Bone marrow (tissue), 2 donors: ENCODE measurements around the gene TMEM108.

Experiments used
- DNase-seq, 2 donors: peaks; one replicate each; lab custom pipeline; 2025; lab: John Stamatoyannopoulos, UW

Gene TMEM108

DNA sequence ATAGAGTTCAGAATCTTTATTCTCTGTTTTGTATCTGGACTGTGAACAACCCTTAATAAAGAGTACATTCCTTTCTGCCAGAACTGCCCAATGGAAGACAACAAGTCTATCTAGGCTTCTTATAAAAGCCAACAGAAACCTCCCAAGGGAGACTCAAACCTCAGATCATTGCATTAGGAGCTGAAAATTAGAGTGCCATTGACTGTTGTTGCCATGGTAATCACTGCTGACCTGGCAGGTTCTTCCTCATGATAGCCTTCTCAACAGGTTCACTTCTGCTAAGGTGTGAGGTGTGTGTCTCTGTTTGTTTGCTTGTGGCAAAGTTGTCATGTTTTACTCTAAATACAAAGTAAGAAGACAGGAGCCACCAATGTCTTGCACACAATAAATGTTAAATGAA, 79.2 kb downstream of the TMEM108 start:
- DNase-seq, result no peak

DNA sequence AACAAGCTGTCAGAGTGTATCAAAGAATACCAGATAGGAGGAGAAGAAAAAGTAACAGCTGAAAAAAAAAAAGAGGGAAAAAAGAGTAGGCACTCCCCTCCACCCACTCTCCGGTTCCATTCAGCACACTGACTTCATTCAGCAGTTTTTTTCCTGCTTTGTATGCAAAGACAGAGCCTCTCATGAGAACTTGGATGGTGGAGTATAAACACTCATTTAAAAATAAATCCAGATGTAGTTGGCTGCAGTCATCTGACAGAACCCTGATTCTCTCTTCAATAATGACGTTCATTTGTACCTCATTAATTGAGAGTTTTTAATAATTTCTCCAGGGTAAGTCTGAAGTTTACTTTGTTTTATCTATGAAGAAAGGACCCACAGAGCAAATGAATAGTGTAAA, 81.0 kb downstream of the TMEM108 start:
- DNase-seq, result no peak

DNA sequence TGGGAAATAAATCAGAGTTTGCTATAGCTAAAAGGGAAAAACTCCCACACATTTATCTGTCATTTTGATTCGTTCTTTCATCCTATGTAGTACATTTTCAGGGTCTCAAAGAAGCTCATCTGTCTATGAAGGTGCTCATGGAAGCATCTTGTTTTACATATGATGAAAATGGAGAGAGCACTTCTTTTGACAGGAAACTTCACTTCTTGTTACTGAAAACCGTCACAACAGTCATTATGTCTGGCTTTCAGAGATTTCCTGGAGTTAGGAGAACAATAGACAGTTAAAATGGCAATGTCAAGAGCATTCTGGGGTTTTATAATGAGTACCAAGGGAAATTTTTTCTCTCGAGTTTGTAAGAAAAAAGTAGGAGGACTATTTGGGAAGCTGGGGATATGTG, 83.3 kb downstream of the TMEM108 start:
- no peak for DNase-seq

DNA sequence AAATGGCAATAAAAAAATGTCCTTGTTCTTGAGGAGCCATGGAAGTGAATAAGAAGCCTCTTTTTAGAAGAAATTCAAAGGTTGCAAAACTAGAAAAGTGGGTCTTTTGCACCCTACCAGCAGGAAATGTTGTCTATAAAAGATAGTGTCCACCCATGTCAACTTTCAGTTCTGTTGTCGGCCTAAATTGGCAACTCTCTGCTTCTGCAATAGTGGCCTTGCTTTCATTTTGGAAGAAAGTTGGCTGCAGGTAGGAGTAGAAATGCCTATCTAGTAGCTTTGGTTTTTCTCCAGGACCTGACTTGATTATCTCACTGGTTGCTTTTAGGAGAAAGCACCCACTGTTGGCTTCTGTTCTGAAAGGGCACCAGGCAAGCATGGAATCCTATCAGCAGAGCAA, 85.4 kb downstream of the TMEM108 start:
- DNase-seq, result no peak

DNA sequence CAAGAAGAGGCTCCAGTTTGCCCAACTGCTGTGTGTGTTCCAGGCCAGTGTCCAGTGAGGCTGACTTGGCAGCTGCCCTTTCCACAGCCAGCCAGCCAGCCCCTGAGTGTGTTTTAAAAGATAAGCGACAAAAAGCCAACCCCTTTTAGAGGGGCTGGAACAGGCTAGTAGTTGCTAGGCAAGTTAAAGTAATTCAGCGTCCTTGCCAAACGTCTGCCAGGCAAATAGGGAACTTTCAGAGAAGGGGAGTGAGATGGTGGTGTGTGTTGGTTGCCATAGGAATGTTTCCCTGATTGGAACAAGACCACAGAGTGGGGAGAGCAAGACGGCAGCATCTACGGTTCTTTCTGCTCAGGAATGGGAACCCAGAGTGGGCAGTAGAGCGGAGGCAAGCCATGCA, 86.3 kb downstream of the TMEM108 start:
- DNase-seq, result no peak

DNA sequence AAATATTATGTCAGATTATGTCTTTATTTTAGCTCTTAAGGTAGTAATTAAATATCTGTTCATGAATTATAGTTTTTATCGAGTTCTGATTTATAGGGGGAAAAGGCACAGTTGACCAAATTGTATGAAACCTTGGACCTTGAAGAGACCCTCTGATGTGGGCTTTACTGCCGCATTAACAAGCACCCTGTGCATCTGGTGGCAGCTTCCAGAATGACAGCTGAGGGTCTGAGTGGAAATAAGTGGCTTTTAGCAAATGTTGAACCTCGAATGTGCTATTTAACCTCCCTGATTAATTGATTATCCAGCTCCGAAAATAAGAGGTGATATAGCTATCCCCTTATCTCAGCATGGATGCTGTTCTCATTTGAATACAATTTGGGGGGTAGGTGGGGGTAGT, 87.0 kb downstream of the TMEM108 start:
- DNase-seq, result no peak

DNA sequence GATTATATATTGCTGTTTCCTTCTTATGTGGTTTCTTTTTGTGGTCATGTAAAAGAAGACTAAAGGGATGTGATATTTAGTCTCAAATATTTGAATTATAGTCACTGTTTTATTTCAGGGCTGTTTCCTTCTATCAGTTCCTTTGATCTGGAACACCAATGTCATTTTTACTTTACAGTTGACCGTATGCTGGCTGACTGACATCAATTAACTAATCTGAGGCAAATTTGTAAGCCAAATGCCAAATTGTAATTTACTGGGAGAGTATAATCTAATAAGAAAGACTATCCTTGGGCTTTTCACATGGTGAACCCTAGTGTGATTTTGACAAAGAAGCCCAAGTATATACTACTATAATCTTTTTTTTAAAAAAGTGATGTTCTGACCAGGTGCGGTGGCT, 87.6 kb downstream of the TMEM108 start:
- no peak for DNase-seq

DNA sequence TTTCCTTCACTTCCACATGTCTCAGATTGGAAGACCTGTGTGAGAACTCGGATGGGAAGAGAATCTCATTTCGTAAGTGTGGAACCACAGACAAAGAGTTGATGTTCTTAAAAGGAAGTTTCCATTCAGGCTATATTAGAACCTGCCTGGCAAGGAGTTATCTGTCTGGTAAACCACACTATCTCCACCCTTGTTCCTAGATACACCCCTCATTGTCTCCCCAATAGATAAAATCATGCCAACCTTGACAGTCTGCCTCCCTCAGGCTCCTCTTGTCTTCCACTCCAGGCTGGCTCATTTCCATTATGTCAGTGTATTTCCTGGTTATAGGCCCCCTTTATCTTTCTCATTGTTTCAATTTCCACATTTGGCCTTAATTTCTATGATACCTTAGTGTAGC, 89.2 kb downstream of the TMEM108 start:
- no peak for DNase-seq

DNA sequence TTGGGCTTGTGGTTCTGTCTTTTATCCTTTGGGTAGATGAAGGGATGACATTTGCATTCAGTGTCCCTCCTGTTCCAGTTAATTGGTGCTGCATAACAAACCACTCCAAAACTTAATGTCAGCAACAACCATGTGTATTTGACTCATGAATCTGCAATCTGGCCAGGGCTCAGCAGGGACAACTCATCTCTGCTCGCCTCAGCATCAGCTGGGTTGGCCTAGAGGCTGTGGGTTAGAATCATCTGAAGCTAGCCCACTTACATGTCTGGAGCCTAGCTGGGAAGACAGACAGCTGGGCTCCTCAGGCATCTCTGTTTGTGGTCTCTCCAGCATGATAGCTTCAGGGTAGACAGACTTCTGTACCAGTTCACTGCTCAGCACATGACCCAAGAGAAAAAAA, 92.0 kb downstream of the TMEM108 start:
- DNase-seq, result no peak

DNA sequence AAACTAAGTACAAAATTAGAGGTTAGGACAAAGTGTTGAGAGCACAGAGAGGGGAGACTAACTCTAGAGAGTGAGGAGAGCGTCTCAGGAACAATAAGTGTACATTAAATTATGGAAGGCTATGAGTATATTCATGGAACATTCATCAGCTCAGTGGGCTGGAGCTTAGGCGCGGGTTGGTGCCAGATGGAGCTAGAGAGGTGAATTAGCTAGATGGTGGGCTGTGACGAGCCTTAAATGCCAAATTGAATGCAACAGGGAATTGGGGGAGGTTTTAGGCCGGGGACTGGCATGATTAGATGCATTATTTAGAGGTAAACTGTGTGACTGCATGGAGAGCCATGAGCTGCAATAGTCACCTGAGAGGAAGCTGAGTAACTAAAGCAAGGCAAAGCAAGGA, 97.1 kb downstream of the TMEM108 start:
- DNase-seq, result no peak

DNA sequence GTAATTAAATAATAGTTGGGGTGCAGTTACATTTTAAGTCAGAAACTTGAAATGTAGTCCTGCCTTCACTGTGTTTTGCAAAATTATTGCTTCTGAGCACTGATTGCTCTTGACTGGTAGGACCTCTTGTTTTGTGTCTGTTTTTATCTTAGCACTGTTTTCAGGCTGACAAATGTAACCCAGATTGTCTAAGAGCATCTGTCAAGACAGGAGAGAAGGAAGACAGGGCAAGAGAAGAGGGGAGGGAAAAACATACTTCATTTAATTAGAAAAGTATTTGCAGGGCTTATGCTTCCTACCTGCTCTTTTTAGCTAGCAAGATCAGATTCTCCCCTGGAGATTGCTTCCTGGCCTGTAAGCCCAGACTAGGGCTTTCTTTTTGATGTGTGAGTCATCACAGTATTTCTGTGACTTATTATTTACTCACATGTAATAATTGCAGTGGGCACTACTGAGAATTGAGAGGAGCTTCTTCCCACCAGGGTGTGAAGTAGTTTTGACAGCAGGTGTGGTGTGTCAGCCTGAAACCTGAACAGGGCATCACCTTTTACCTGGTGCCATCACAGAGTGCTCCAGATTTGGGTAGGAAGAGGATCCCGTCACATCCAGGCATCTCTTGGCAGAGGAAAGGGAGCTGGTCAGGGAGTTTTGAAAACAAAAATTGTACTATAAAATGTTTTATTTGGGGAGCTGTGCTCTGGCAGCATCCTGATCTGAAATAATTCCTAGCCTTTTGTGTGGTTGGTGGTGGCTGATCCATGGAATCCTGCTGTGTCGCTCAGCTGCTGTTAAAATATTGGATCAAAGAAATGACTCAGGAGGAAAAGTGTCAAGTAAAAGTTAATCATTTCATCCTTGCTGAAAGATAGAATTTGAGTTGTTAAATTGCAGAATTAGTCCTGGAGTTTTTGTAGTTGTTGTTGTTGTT, 98.2 kb downstream of the TMEM108 start:
- no peak for DNase-seq

DNA sequence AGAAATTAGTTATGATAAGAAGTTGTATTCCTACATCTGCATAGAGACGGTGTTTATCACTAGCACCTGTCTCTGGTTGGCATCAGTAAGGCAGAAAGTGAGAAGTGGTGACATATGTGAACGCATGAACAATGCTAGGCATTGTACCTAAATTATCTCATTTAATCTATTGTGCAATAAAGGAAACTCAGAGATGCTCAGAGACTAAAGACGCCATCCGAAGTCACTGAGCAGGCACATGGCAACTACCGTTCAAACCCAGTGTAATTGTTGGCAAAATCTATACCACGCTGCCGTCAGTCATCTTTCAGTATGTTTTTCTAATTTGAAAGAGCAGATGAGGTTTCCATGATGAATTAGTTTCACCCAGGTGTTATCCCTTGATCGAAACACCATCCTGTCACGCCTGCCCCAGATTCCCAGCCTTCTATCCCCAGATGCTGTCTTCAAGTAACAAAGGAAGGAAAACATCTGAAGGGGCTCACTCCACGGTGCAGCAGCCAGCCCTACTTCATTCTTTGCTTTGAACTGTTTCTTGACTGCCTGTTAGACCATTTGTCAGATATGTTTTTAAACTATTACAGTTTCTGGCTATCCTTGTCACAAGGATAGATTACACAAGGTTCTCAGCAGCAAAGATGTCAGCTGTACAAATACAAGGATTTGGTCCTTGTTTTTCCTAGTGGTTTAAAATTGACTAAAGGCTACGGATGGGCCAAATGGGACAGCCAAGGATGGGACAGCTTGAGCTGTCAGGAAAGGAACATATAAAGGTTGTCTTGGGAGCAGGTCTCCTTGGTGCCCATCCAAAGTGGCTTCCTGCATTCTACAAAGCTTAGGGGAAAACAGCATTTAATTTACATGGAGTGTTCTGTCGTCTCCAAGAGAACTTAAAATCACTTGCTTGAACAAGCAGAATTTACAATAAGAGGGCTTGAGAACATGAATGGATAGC, 99.1 kb downstream of the TMEM108 start:
- no peak for DNase-seq

DNA sequence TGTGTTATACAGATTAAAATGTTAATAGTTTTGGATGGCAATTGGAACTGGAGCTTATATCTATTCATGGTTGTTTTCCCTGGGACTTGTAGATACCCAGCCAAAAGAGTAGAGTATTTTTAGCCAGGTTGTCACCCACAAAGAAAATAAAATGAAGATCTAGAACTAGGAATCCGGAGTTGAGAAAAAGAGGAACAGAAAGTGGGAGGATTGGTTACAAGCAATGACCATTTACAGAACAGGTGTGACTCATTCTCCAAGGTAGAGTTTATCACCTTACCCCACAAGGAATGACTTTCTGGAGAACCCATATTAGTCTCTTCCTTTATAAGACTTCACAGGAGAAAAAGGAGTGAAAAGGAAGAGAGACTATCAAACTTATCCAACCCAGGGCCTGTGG, 99.8 kb downstream of the TMEM108 start:
- no peak for DNase-seq

DNA sequence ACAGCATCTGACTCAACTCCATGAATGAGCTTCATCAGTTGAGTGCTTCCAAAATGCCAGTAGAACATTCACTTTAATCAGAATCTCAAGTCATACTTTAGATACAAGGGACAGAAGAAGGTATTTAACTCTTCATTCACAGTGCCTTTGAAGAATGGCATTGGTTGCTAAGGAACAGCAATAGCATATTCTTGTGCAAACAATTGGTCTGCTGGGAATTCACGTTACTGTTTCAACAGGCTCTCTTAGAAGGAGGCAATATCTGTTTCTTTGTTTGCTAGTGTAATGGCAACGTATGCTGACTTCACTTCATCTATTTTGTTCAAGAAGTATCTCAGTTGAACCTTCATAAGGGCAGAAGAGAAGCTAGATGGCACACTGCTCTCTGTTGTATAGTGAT, 113.9 kb downstream of the TMEM108 start:
- no peak for DNase-seq

DNA sequence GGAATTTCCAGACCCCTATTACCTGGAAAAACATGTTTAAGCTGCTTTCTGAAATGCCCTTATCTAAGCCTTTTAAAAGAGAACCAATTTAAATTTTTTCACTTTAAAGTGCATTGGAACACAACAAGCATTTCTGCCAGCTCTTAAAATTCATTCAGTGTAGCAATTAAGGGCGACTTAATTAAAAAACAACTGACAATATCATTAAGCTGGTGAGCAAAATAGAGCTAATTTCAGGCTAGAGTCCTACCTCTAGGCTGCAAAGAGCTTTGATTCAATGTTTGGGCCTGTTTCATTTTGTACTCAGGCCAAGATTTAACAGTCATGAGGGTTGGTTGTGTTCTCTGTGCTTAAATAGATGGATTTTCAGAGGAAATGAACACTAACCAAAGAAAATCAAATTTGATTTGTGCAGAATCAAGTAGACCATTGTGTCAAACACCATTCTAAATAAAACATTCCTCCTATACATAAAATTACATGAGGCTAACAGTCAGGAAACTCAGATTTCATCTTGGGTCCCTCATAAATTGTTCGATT, 114.6 kb downstream of the TMEM108 start:
- DNase-seq, result no peak

DNA sequence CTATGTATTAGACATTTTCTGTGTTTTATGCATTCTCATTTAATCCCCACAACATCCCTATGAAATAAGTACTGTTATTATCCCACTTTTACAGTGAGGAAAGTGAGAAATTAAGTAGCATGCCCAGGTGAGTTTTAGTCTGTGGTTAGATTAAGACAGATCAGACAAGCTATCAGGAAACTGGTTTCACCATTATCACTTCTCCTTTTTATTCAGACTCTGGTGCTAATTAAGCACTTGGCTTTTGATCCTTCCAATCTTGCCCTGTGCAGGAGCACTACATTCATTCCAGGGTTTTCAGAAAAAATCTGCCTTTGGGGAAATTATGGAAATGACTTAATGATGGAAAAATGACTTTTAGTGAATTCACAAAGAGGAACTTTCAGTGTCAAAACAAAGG, 115.2 kb downstream of the TMEM108 start:
- no peak for DNase-seq

DNA sequence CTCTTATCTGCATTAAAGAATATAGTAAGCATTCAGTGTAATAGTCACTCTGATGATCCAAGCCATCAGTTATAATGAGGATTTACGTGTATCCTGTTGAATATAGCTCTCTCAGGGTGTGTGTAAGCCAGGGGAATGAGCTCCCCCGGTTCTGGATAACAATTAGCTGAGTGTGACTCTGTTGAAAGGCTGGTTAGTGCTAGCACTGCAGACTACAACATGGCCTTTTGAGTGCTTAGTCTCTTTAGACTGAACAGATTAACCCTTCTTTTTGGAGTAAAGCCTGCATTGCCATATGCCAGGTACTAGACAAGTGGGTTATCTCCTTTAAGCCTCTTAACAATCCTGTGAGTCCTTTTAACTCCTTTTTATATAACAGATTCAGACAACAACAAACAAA, 119.5 kb downstream of the TMEM108 start:
- DNase-seq, result no peak

DNA sequence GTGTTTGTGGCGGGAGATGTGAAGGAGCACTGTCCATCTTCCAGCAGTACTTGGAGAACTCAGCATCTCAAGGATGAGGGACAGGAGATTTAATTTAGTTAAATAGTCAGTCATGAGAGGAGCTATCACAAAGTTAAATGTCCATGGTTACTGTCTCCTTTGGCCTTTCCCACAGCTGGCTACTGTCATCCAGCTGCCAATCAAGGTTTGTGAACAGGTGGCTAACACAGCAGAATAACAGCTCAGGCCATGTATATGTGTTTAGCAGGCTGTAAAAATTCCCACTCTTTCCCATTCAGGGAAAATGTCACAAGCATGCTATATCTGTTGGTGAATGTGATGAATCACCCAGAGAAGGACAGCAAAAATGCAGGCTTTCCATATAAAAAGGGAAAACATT, 120.5 kb downstream of the TMEM108 start:
- DNase-seq, result no peak

DNA sequence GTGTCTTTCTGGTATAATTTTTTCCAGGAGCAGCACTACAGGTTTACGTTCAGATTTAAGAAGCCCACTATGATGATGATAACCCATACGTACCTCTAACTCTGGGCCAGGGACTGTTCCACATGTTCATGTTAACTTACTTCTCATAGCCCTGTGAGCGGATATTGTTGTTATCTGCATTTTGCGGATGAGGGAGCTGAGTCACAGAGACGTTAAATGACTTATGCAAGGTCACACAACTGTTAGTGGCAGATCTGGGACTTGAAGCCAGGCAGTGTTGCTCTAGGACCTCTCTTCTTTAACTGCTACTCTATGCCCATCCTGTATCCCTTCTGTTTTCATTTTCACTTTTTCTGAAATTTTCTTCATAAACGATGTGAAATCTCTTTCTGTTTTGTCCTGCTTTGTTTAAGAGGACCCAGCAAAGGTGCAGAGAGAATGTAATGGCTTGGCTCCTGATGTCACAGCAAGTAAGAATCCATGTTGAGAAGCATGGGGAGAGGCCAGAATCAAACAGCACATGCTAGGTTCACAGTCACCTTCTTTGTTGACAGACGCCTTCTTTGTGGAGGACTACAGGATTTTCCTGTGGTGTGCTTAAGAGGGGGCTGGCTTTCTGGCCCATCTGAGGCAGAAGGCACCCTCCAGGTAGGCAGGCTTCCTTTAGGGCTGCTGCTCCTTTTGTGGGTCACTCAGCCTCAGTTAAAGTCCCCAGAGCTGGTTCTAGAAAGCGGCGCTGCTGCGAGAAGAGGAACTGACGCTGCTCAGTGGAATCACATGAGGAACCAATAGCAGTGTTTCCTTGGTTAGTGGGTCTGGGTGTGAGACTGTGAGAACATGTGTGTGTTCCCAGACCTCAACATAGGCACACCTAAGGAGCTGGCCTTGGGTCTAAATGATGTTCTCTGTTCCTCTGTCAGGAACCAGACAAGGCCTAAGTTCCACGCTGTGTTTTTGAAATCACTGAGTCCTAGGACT, 121.6 kb downstream of the TMEM108 start:
- no peak for DNase-seq

DNA sequence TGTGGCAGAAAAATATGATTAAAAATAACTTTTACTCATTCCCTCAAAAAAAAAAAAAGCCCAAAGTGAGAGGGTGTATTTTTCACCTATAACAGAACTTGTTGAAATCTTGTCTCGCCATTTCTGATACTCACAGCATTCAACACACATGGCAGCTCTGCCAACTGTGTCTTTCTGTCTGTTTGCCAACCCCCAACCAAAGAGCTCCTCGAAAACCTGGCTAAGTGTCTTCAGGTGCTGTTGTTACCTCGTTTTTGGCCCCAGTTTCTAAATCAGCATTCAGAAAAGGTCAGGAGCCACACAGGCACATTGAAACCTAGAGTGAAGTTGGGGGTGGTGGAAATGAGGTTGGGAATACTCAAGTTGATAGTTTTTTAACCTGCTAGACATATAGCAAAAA, 123.5 kb downstream of the TMEM108 start:
- no peak for DNase-seq

DNA sequence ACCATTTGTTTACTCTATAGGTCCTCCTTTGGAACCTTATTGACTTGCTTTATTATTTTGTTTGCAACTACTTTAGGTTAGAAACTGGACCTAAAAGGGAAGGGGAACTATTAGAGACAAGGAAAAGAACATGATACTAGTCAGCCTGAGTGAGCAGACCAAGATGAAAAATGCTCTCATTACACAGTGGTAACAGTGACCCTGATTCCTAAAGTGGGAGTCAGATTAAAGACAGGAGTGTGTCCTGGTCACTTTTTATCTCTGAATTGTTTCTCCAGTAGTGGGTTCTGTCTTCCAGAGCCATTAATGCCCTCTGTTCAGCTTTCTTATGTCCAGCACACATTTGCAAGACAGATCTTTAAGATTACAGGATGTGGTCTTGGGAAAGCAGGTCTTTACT, 124.1 kb downstream of the TMEM108 start:
- no peak for DNase-seq
